Measurements from ENCODE around the gene CHST5.

CHST5 gene

DNA sequence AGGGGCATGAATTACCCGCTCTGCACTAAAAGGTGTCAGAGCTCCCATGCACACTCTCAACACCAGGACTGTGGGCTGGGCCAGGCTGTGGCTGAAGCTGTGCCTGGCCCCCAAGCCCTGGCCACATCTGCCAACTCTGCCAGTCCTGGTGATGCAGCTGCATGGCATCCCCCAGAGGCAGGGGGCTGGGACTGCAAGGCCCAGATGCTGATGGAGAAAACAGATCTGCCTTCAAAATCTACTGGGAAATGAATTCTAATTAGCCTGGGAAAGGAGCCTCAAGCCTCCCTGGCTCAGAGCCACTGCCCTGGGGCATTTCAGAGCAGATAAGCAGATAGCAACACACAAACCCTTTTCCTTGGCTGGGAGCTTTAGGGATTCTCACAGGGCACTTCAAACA is 44.0 kb downstream of the CHST5 start:
- Histone ChIP-seq H3K4me1 (ENCODE audit: insufficient read depth, low read length) (peaks cover 4% of the 10 kb centered on the region), H2AFZ (ENCODE audit: low read depth, low read length) (no peak overlapping the region), H3K4me3 (ENCODE audit: low read length) (no peak overlapping the region), H3K9me3 (ENCODE audit: low read length) (no peaks in the 10 kb centered on the region), H3K36me3 (ENCODE audit: insufficient read depth, low read length) (no peaks in the 10 kb centered on the region), H3K27me3 (ENCODE audit: insufficient read depth, low read length) (peaks cover 18% of the 10 kb centered on the region)

DNA sequence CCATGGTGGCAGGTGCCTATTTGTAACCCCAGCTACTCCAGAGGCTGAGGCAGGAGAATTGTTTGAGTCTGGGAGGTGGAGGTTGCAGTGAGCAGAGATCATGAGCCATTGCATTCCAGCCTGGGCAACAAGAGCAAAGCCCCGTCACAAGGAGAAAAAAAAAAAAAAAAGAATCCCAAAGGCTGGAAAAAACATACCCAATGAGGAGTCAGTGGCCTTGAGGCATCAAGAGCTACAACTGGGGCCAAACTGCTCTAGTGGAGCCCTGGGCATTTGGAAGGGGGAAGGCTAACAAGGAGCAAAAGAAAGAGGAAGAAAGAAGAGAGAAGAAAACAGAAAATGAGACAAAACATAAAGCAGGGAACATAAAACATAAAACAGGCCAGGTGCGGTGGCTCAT is 47.6 kb downstream of the CHST5 start:
- Histone ChIP-seq H3K4me3 (ENCODE audit: low read length) (no peak overlapping the region), H3K4me1 (ENCODE audit: insufficient read depth, low read length) (no peaks in the 10 kb centered on the region), H3K36me3 (ENCODE audit: insufficient read depth, low read length) (no peaks in the 10 kb centered on the region), H3K9me3 (ENCODE audit: low read length) (no peaks in the 10 kb centered on the region), H2AFZ (ENCODE audit: low read depth, low read length) (no peak overlapping the region), H3K27me3 (ENCODE audit: insufficient read depth, low read length) (no peaks in the 10 kb centered on the region)

DNA sequence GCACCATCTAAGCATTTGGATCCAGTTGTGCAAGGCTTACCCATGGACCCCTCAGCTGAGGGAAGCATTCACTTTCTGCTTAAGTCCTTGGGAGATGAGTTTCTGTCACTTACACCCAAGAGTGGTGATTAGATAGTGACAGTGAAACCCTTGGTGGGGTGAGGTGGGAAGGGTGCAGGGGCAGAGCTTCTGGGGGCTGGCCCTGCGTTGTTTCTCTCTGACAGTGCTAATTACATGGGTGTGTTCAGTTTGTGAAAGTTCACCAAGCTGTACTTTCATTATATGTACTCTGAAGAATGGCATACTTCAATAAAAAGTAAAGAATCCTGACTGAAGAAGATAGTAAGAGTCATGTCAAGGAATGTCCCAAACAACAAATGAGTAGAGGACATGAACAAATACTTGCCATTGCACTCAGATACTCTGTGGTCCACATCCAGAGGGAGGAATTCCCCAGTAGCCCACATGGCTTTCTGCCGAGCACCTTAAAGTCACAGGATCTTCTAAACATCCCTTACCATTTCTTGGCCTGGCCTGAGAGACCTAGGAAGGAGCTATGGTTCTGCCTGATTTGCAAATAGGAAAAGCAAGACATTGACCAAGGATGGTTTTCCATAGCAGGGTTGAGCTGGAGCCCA is 49.1 kb downstream of the CHST5 start:
- no peak overlapping the region for H2AFZ ChIP-seq (ENCODE audit: low read depth, low read length)

DNA sequence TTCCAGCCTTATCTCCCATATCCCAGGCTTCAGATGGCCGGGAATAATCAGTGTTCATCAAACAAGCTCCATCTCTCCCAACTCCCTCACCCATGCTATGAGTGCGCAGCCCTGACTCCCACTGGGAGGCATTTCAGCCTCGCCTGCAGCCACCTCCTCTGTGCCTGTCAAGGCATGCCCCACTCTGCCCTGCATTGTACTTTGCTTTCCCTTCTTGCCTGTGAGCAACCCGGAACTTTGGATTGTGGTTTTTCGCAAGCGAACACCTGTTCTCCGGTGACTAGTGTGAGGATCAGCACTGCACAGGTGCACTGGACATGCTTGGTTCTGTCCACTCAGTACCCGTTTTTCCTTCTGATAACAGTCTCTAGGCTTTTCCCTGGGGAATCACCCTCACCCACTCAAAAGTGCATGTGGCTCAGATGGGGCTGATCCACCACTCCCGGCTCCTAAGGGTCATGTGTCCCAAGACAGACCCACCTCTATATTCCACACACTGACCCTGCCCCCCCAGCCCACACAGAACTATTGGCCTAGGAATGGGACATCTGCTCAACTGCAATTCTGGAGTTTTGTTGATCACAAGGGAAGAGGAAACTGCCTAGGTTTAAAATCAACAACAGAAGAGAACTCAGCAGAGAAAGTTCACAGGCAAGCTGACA is 49.8 kb downstream of the CHST5 start:
- H3K36me3 ChIP-seq (ENCODE audit: insufficient read depth, low read length): no peaks in the 10 kb centered on the region
- H3K4me3 ChIP-seq (ENCODE audit: low read length): no peak overlapping the region
- H2AFZ ChIP-seq (ENCODE audit: low read depth, low read length): no peak overlapping the region
- H3K27me3 ChIP-seq (ENCODE audit: insufficient read depth, low read length): no peaks in the 10 kb centered on the region
- no peaks in the 10 kb centered on the region for H3K9me3 ChIP-seq (ENCODE audit: low read length)
- H3K4me1 ChIP-seq (ENCODE audit: insufficient read depth, low read length): no peaks in the 10 kb centered on the region

More for the DNA sequence above, 49.1 kb downstream of the CHST5 start:
- Histone ChIP-seq H3K36me3 (ENCODE audit: insufficient read depth, low read length) (no peaks in the 10 kb centered on the region), H3K4me1 (ENCODE audit: insufficient read depth, low read length) (no peaks in the 10 kb centered on the region), H3K4me3 (ENCODE audit: low read length) (no peak overlapping the region), H3K27me3 (ENCODE audit: insufficient read depth, low read length) (no peaks in the 10 kb centered on the region), H3K9me3 (ENCODE audit: low read length) (no peaks in the 10 kb centered on the region)

DNA sequence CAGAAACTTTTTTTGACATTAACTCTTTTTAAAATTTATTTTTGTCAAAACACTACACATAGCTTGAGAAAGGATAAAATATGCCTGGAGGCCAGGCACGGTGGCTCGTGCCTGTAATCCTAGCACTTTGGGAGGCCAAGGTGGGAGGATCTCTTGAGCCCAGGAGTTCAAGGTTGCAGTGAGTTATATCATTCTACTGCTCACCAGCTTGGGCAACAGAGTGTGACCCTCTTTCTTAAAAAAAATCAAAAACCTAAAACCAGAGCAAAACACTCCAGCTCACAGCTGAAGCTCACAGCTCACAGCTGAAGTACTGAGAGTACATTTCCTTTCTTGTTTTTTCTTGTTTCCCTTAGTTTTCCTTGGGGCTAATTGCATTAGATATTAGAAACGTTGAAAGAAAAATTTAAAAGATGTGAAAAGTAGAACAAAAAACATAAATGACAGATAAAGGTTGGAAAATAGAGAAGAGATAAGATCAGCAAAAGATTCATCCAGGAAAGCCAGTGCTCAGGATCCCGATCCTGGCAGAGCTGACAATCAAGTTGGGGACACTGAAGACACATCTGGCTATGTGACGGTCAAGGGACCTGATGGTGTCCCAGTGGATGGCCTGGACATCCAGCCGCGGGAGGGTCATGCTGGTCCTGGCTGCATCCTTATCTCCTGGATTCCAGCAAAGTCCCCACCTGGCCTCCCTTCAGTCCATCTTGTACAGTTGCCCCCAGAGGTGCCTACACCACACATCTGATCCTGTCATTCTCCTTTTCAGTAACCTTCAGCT is 50.5 kb downstream of the CHST5 start:
- no peak overlapping the region for H2AFZ ChIP-seq (ENCODE audit: low read depth, low read length)
- no peaks in the 10 kb centered on the region for H3K27me3 ChIP-seq (ENCODE audit: insufficient read depth, low read length)
- H3K4me3 ChIP-seq (ENCODE audit: low read length): no peak overlapping the region
- no peaks in the 10 kb centered on the region for H3K4me1 ChIP-seq (ENCODE audit: insufficient read depth, low read length)
- no peaks in the 10 kb centered on the region for H3K36me3 ChIP-seq (ENCODE audit: insufficient read depth, low read length)
- H3K9me3 ChIP-seq (ENCODE audit: low read length): no peaks in the 10 kb centered on the region

DNA sequence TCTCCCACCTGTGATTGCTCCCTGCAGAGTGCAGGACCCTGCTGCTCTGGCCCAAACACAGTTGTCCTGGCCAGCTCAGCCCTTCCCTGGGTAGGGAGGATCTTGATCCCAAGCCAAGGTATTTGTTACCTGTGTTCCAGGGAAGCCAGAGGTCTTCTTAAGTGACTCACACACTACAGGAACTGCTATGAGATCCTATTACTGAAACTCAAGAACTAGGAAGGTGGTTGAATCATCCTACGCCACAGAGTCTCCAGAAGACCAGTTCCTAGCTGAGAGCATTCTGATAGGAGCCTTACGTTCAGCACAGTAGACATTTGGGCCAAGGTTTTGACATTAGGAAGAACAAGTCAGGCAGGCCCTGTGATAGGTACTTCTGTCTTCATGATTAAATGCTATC is 52.7 kb downstream of the CHST5 start:
- Histone ChIP-seq H3K4me1 (ENCODE audit: insufficient read depth, low read length) (no peaks in the 10 kb centered on the region), H2AFZ (ENCODE audit: low read depth, low read length) (no peak overlapping the region), H3K36me3 (ENCODE audit: insufficient read depth, low read length) (no peaks in the 10 kb centered on the region), H3K4me3 (ENCODE audit: low read length) (no peak overlapping the region), H3K9me3 (ENCODE audit: low read length) (no peaks in the 10 kb centered on the region), H3K27me3 (ENCODE audit: insufficient read depth, low read length) (no peaks in the 10 kb centered on the region)

DNA sequence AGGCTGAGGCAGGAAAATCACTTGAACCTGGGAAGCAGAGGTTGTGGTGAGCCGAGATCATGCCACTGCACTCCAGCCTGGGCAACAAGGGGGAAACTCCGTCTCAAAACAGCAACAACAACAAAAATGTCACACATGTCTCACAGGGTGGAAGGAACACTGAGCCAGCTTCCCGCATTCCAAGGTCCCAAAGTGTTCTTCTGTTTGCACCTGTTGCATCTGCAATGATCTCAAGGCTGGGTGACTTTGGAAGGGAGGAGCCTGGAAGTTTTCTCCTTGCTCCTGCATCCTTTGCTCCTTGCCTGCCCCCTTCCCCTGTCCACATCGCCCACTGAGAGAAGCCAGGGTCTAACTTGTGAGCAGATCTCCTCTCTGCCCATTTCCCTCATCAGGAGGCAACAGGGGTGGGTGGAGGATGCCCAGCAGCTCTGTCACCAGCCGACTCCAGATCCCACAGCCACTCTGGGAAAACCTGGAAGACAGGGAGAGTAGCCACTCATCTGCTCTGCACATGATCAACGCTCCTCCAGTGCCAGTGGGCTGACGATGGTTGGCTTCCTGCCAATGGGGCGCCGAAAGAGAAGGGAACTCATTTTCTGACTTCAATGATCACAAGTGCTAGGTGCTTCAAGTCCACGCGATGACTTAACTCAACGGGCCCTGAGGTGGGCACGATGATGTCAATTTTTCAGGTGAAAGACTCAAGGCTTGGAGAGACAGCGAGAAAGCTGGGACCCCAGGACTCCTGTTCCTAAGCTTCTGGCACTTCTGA is 53.3 kb downstream of the CHST5 start:
- Histone ChIP-seq H3K27me3 (ENCODE audit: insufficient read depth, low read length) (no peaks in the 10 kb centered on the region), H2AFZ (ENCODE audit: low read depth, low read length) (no peak overlapping the region), H3K9me3 (ENCODE audit: low read length) (no peaks in the 10 kb centered on the region), H3K4me3 (ENCODE audit: low read length) (no peak overlapping the region), H3K4me1 (ENCODE audit: insufficient read depth, low read length) (no peaks in the 10 kb centered on the region), H3K36me3 (ENCODE audit: insufficient read depth, low read length) (no peaks in the 10 kb centered on the region)

DNA sequence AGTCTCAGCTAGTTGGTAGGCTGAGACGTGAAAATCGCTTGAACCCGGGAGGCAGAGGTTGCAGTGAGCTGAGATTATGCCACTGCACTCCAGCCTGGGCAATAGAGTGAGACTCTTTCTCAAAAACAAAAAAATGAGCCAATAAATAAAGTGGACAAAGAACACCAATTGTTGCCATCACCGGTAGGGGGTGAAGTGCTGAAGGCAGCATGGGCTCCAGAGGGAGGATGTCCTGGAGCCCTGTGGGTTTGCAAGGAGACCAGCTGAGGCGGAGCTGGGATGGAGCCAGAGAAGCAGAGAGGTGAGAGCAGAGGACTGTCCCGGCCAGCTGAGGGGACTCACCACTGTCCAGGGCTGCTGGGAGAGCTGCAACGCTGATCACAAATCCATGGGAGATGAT is 54.4 kb downstream of the CHST5 start:
- H3K27me3 ChIP-seq (ENCODE audit: insufficient read depth, low read length): no peaks in the 10 kb centered on the region
- no peaks in the 10 kb centered on the region for H3K9me3 ChIP-seq (ENCODE audit: low read length)
- H3K36me3 ChIP-seq (ENCODE audit: insufficient read depth, low read length): no peaks in the 10 kb centered on the region
- no peak overlapping the region for H3K4me3 ChIP-seq (ENCODE audit: low read length)
- no peaks in the 10 kb centered on the region for H3K4me1 ChIP-seq (ENCODE audit: insufficient read depth, low read length)
- no peak overlapping the region for H2AFZ ChIP-seq (ENCODE audit: low read depth, low read length)

DNA sequence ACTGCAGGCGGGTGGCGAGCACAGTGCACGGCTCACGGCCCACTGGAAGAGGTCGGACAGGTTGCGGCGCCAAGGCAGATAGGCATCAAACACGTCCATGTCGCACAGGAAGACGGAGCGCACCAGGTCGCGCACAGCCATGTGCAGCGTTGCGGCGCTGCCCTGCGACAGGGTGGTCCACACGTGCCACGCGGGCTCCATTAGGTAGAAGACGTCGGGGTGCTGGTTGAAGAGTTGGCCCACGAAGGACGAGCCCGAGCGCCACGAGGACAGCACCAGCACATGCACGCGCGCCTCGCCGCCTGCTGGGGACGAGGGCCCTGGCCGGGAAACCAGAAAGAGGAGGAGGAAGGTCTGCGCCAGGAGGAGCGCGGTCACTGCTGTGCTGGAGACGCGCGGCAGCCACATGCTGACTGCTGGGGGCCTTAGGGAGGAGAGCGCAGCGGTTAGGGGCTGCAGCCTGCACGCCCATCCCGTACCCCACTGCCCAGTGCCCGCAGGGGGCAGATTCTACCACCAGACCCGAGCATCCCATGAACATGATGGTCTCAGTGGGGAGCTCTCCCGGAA is 56.4 kb downstream of the CHST5 start:
- H2AFZ ChIP-seq (ENCODE audit: low read depth, low read length): no peak overlapping the region
- no peaks in the 10 kb centered on the region for H3K27me3 ChIP-seq (ENCODE audit: insufficient read depth, low read length)
- no peak overlapping the region for H3K4me3 ChIP-seq (ENCODE audit: low read length)
- no peaks in the 10 kb centered on the region for H3K4me1 ChIP-seq (ENCODE audit: insufficient read depth, low read length)
- no peaks in the 10 kb centered on the region for H3K9me3 ChIP-seq (ENCODE audit: low read length)
- no peaks in the 10 kb centered on the region for H3K36me3 ChIP-seq (ENCODE audit: insufficient read depth, low read length)
